GM12891 (cell line): ENCODE results near the gene SYNE1.

Experiments
- POLR2A ChIP-seq: IDR thresholded peaks from 2 replicates; pipeline ENCODE4 v1.6.1; 2011; ENCODE audit warnings: low read depth, low read length, control low read depth
- POLR2AphosphoS5 ChIP-seq: IDR thresholded peaks from 2 replicates; pipeline ENCODE4 v1.6.1; 2011; ENCODE audit warnings: low read depth, low read length, control low read depth
- SPI1 ChIP-seq: IDR thresholded peaks from 2 replicates; pipeline ENCODE4 v1.6.1; 2011; ENCODE audit warnings: low read depth, low read length, control low read depth

GRCh38 chr6:152398993-152399392 lies 238.2 kb downstream of the SYNE1 start:
- TF ChIP-seq POLR2A (no peak), POLR2AphosphoS5 (no peak), SPI1 (no peak)
